SU-DHL-6 (cell line): Measurements from ENCODE around the gene EIF3J.

Experiments used
- H2AFZ ChIP-seq: fragments of 200-600 bp; sonication (generic); 2 replicates; pipeline ENCODE4 v1.6.1; 2014; ENCODE audit warnings: low read depth, mild to moderate bottlenecking, moderate library complexity, mixed read lengths, antibody characterized with exemption, low read length; ENCODE audit not compliant: severe bottlenecking
- H3F3A ChIP-seq: fragments of 200-600 bp; shearing (Covaris generic); 2 replicates; pipeline ENCODE4 v1.6.0; 2016; ENCODE audit warnings: antibody characterized with exemption, mild to moderate bottlenecking; ENCODE audit not compliant: insufficient read depth
- H3K27ac ChIP-seq: fragments of 200-600 bp; sonication (generic); 2 replicates; pipeline ENCODE4 v1.5.1; 2016; ENCODE audit warnings: low read depth, mild to moderate bottlenecking, low read length, moderate library complexity, mixed read lengths
- H3K27me3 ChIP-seq: fragments of 200-600 bp; sonication (generic), shearing (Covaris generic); 2 replicates; pipeline ENCODE4 v1.6.0; 2014; ENCODE audit warnings: mild to moderate bottlenecking, low read length
- H3K36me3 ChIP-seq: fragments of 200-600 bp; sonication (generic); 2 replicates; pipeline ENCODE4 v1.6.1; 2014; ENCODE audit warnings: mild to moderate bottlenecking, low read length, mixed read lengths
- H3K4me2 ChIP-seq: fragments of 300-600, 200-600 bp; shearing (Covaris generic), sonication (generic); 2 replicates; pipeline ENCODE4 v1.6.0; 2014; ENCODE audit warnings: low read length, low read depth, mild to moderate bottlenecking; ENCODE audit not compliant: poor library complexity, severe bottlenecking
- H3K4me3 ChIP-seq: fragments of 200-600 bp; sonication (generic); 2 replicates; pipeline ENCODE4 v1.5.1; 2014; ENCODE audit warnings: antibody characterized with exemption, low read length, mild to moderate bottlenecking, mixed read lengths; ENCODE audit not compliant: insufficient read depth, poor library complexity, severe bottlenecking
- H3K79me2 ChIP-seq: fragments of 200-600 bp; sonication (generic); 2 replicates; pipeline ENCODE4 v1.6.1; 2014; ENCODE audit warnings: mild to moderate bottlenecking, low read length, moderate library complexity; ENCODE audit not compliant: insufficient read depth
- H3K9ac ChIP-seq: fragments of 200-600 bp; sonication (generic); 2 replicates; pipeline ENCODE4 v1.7.0; 2014; ENCODE audit warnings: mild to moderate bottlenecking, low read length
- H3K9me2 ChIP-seq: fragments of 200-600 bp; sonication (generic); replicated peaks from 2 replicates; pipeline ENCODE4 v1.6.1; 2014; ENCODE audit warnings: low read length; ENCODE audit not compliant: insufficient read depth
- H3K9me3 ChIP-seq: fragments of 200-600 bp; sonication (generic); 2 replicates; pipeline ENCODE4 v1.6.1; 2014; ENCODE audit warnings: low read length, mixed read lengths; ENCODE audit not compliant: insufficient read depth
- H4K20me1 ChIP-seq: fragments of 200-600 bp; sonication (generic); 2 replicates; pipeline ENCODE4 v1.6.1; 2014; ENCODE audit warnings: low read depth, mild to moderate bottlenecking, antibody characterized with exemption, low read length, moderate library complexity, mixed read lengths
- EZH2phosphoT487 ChIP-seq: fragments of 200-600 bp; sonication (generic), shearing (Covaris generic); conservative IDR thresholded peaks from 2 replicates; pipeline ENCODE4 v1.6.1; 2018; ENCODE audit warnings: mild to moderate bottlenecking, antibody characterized with exemption, low read length, moderate library complexity, mixed read lengths
- TF ChIP-seq, protein P1 (sequence below): fragments of 200-600 bp; sonication (generic); IDR thresholded peaks from one replicate; pipeline ENCODE4 v1.5.1; 2017; ENCODE audit warnings: antibody characterized with exemption, mild to moderate bottlenecking, low read length, moderate library complexity; ENCODE audit not compliant: insufficient read depth, poor library complexity, severe bottlenecking

EIF3J gene

DNA sequence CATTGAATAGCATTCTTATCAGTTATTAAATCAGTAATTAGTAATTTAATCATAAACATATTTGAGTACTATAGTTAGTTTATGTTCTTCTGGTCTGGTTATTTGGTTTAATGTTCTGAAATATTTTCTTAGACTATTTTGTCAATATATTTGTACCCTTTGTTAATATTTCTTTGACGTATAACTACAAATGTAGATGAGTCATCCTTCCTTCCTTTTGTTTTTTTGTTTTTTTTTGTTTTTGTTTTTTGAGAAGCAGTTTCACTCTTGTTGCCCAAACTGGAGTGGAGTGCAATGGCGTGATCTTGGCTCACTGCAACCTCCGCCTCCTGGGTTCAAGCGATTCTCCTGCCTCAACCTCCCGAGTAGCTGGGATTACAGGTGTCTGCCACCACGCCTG, 17.4 kb upstream of the EIF3J start:
- H4K20me1 ChIP-seq = no peaks in the 10 kb centered on the region
- H3K4me3 ChIP-seq = no peak overlapping the region
- no peaks in the 10 kb centered on the region for H3K79me2 ChIP-seq
- H3K9me2 ChIP-seq = no peaks in the 10 kb centered on the region
- no peak overlapping the region for H2AFZ ChIP-seq
- no peak overlapping the region for H3K9ac ChIP-seq
- peaks cover 12% of the 10 kb centered on the region; the same call in 1 of the 2 replicates for H3F3A ChIP-seq
- no peak for TF ChIP-seq EZH2phosphoT487
- TF ChIP-seq, protein P1, sequence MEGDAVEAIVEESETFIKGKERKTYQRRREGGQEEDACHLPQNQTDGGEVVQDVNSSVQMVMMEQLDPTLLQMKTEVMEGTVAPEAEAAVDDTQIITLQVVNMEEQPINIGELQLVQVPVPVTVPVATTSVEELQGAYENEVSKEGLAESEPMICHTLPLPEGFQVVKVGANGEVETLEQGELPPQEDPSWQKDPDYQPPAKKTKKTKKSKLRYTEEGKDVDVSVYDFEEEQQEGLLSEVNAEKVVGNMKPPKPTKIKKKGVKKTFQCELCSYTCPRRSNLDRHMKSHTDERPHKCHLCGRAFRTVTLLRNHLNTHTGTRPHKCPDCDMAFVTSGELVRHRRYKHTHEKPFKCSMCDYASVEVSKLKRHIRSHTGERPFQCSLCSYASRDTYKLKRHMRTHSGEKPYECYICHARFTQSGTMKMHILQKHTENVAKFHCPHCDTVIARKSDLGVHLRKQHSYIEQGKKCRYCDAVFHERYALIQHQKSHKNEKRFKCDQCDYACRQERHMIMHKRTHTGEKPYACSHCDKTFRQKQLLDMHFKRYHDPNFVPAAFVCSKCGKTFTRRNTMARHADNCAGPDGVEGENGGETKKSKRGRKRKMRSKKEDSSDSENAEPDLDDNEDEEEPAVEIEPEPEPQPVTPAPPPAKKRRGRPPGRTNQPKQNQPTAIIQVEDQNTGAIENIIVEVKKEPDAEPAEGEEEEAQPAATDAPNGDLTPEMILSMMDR = no peak
- no peaks in the 10 kb centered on the region for H3K9me3 ChIP-seq
- H3K4me2 ChIP-seq = no peak overlapping the region
- H3K27me3 ChIP-seq = no peaks in the 10 kb centered on the region
- H3K36me3 ChIP-seq = peaks cover 40% of the 10 kb centered on the region; the same call in 1 of the 2 replicates
- H3K27ac ChIP-seq = no peak overlapping the region

GRCh38 chr15:44525018-44525417, 11.9 kb upstream of the EIF3J start:
- H3K27me3 ChIP-seq = no peaks in the 10 kb centered on the region
- peaks cover 43% of the 10 kb centered on the region; the same call in 1 of the 2 replicates for H3F3A ChIP-seq
- H4K20me1 ChIP-seq = 0 out of 2 replicates have a peak, but pooled peaks cover 3% of the 10 kb centered on the region
- H3K9ac ChIP-seq = no peak overlapping the region
- no peaks in the 10 kb centered on the region for H3K79me2 ChIP-seq
- H3K9me3 ChIP-seq = no peaks in the 10 kb centered on the region
- H2AFZ ChIP-seq = no peak overlapping the region
- peaks cover 34% of the 10 kb centered on the region; the same call in 1 of the 2 replicates for H3K36me3 ChIP-seq
- H3K27ac ChIP-seq = no peak overlapping the region
- H3K4me2 ChIP-seq = no peak overlapping the region
- no peak overlapping the region for H3K4me3 ChIP-seq
- H3K9me2 ChIP-seq = no peaks in the 10 kb centered on the region
- TF ChIP-seq, protein P1 = no peak
- TF ChIP-seq EZH2phosphoT487 = no peak

DNA sequence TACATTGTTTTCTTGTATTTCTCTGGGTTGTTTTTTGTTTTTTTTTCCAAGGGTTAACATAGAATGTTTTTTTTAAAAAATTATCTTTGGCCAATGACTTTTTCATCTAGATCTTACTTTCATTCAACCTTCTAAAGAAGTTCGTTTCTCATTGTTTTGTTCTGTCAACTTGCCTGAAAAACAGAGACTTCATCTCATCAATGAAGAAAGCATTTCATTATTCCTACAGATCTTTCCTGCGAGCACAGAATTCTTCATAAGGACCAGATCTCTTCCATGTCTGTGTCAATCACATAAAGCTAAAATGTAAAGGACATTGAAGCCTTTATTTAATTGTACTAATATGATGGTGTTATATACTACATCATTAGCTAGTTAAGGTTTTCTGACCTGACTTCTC, 9.7 kb upstream of the EIF3J start:
- Histone ChIP-seq H3K4me2 (no peak overlapping the region), H3K36me3 (peaks cover 23% of the 10 kb centered on the region; the same call in 1 of the 2 replicates), H3K4me3 (no peak overlapping the region), H2AFZ (no peak overlapping the region), H3F3A (peaks cover 42% of the 10 kb centered on the region; the same call in 1 of the 2 replicates), H3K27ac (no peak overlapping the region), H3K9me3 (no peaks in the 10 kb centered on the region), H3K9ac (no peak overlapping the region), H4K20me1 (0 out of 2 replicates have a peak, but pooled peaks cover 3% of the 10 kb centered on the region), H3K9me2 (no peaks in the 10 kb centered on the region), H3K27me3 (no peaks in the 10 kb centered on the region), H3K79me2 (no peaks in the 10 kb centered on the region)
- TF ChIP-seq, protein P1 = no peak
- TF ChIP-seq EZH2phosphoT487 = no peak
